NCI-H510A (cell line): ENCODE results near the gene FBXO2.

Experiments
- DNase-seq: peaks from one replicate; lab custom pipeline; 2025; lab: John Stamatoyannopoulos, UW

The FBXO2 gene

GRCh38 chr1:11653101-11653860 lies 948 bp downstream of the FBXO2 start:
- no peak for DNase-seq

GRCh38 chr1:11652203-11652780 lies 1.9 kb downstream of the FBXO2 start:
- DNase-seq = no peak

GRCh38 chr1:11651017-11651416 lies 3.2 kb downstream of the FBXO2 start:
- DNase-seq = no peak

GRCh38 chr1:11650331-11650991 lies 3.8 kb downstream of the FBXO2 start:
- peak; percentile 97 for DNase-seq

- DNase-seq = no peak
Measured at GRCh38 chr1:11649624-11650330, 4.5 kb downstream of the FBXO2 start.

GRCh38 chr1:11649237-11649623 lies 5.0 kb downstream of the FBXO2 start:
- no peak for DNase-seq

GRCh38 chr1:11648732-11649158 lies 5.5 kb downstream of the FBXO2 start:
- DNase-seq = no peak

- DNase-seq = no peak
Measured at GRCh38 chr1:11648039-11648438, 6.2 kb downstream of the FBXO2 start.

GRCh38 chr1:11647333-11647732 lies 6.9 kb downstream of the FBXO2 start:
- DNase-seq = no peak

GRCh38 chr1:11646317-11646716 lies 7.9 kb downstream of the FBXO2 start:
- no peak for DNase-seq

- DNase-seq = peak; percentile 88
Measured at GRCh38 chr1:11645670-11646265, 8.5 kb downstream of the FBXO2 start.

- DNase-seq = no peak
Measured at GRCh38 chr1:11645270-11645669, 9.0 kb downstream of the FBXO2 start.

- DNase-seq = no peak
Measured at GRCh38 chr1:11643782-11644181, 10.4 kb downstream of the FBXO2 start.

- peak; percentile 60 for DNase-seq
Measured at GRCh38 chr1:11642418-11643017, 11.7 kb downstream of the FBXO2 start.

GRCh38 chr1:11641776-11642305 lies 12.4 kb downstream of the FBXO2 start:
- DNase-seq = no peak

GRCh38 chr1:11640944-11641343 lies 13.3 kb downstream of the FBXO2 start:
- no peak for DNase-seq

- DNase-seq = no peak
Measured at GRCh38 chr1:11640101-11640500, 14.1 kb downstream of the FBXO2 start.

- DNase-seq = no peak
Measured at GRCh38 chr1:11639372-11639771, 14.9 kb downstream of the FBXO2 start.

- no peak for DNase-seq
Measured at GRCh38 chr1:11638121-11638520, 16.1 kb downstream of the FBXO2 start.

GRCh38 chr1:11634365-11635192 lies 19.6 kb downstream of the FBXO2 start:
- DNase-seq = no peak
